ENCODE data around the gene ELK3.

Gene ELK3

GRCh38 chr12:96219700-96220206 lies 25.6 kb downstream of the ELK3 start:
- no peak overlapping the region for H3K4me3 ChIP-seq (replicated peaks; ENCODE audit: insufficient read depth, low read length)
- no peak for TF ChIP-seq SPI1 (IDR thresholded peaks at IDR 0.05; ENCODE audit: borderline replicate concordance, low read depth)
- no peak for TF ChIP-seq REST (IDR thresholded peaks at IDR 0.05; ENCODE audit: insufficient replicate concordance, low read depth)
- TF ChIP-seq POLR2AphosphoS5 (IDR thresholded peaks at IDR 0.05; ENCODE audit: low read depth) = no peak
- TF ChIP-seq CTCF (IDR thresholded peaks at IDR 0.05; ENCODE audit: insufficient read depth, low read length) = no peak
- no peak for TF ChIP-seq GABPA (IDR thresholded peaks at IDR 0.05; ENCODE audit: low read depth)
- H3K27me3 ChIP-seq (ENCODE audit: insufficient read depth, poor library complexity, severe bottlenecking) = no peaks in the 10 kb centered on the region
- DNase-seq (ENCODE audit: low read depth in 1 of 2, low spot score in 1 of 2) = no peak
- H3K27ac ChIP-seq (replicated peaks) = no peak overlapping the region

- Histone ChIP-seq H3K4me3 (replicated peaks; ENCODE audit: insufficient read depth, low read length) (no peak overlapping the region), H3K27me3 (ENCODE audit: insufficient read depth, poor library complexity, severe bottlenecking) (no peaks in the 10 kb centered on the region), H3K27ac (replicated peaks) (no peak overlapping the region)
- no peak for TF ChIP-seq REST (IDR thresholded peaks at IDR 0.05; ENCODE audit: insufficient replicate concordance, low read depth)
- TF ChIP-seq SPI1 (IDR thresholded peaks at IDR 0.05; ENCODE audit: borderline replicate concordance, low read depth) = no peak
- TF ChIP-seq GABPA (IDR thresholded peaks at IDR 0.05; ENCODE audit: low read depth) = no peak
- TF ChIP-seq CTCF (IDR thresholded peaks at IDR 0.05; ENCODE audit: insufficient read depth, low read length) = no peak
- no peak for DNase-seq (ENCODE audit: low read depth in 1 of 2, low spot score in 1 of 2)
These were observed 26.7 kb downstream of the ELK3 start for GRCh38 chr12:96220902-96221301.

- Histone ChIP-seq H3K4me3 (replicated peaks; ENCODE audit: insufficient read depth, low read length) (no peak overlapping the region), H3K27ac (replicated peaks) (no peak overlapping the region), H3K27me3 (ENCODE audit: insufficient read depth, poor library complexity, severe bottlenecking) (no peaks in the 10 kb centered on the region)
- no peak for TF ChIP-seq POLR2AphosphoS5 (IDR thresholded peaks at IDR 0.05; ENCODE audit: low read depth)
- TF ChIP-seq CTCF (IDR thresholded peaks at IDR 0.05; ENCODE audit: insufficient read depth, low read length) = no peak
- no peak for TF ChIP-seq GABPA (IDR thresholded peaks at IDR 0.05; ENCODE audit: low read depth)
- no peak for TF ChIP-seq REST (IDR thresholded peaks at IDR 0.05; ENCODE audit: insufficient replicate concordance, low read depth)
- no peak for TF ChIP-seq SPI1 (IDR thresholded peaks at IDR 0.05; ENCODE audit: borderline replicate concordance, low read depth)
- DNase-seq (ENCODE audit: low read depth in 1 of 2, low spot score in 1 of 2) = no peak
These were observed 27.2 kb downstream of the ELK3 start for GRCh38 chr12:96221391-96221790.
